Measurements from ENCODE around the gene PTCD1.

The PTCD1 gene

GRCh38 chr7:99438573-99439480 lies at the start of gene PTCD1, which contains the start of gene CPSF4:
Gene PTCD1, minus strand, starts transcription at chr7:99438798. Its CDS starts 3,556 bp downstream, at chr7:99435242.
Gene CPSF4, plus strand, starts transcription at chr7:99438943. Its CDS starts 140 bp downstream, at chr7:99439083.
- peak; percentile 74 to 88 for DNase-seq

- DNase-seq = no peak
Observed at GRCh38 chr7:99485094-99485493, 46.5 kb upstream of the PTCD1 start.

GRCh38 chr7:99478464-99479440 lies 40.2 kb upstream of the PTCD1 start:
- no peak for DNase-seq

- no peak for DNase-seq
Observed at GRCh38 chr7:99476107-99476506, 37.5 kb upstream of the PTCD1 start.

GRCh38 chr7:99473315-99473596 lies 34.7 kb upstream of the PTCD1 start:
- DNase-seq = peak in 1 of 2 donors; percentile 49

- peak; percentile 70 to 91 for DNase-seq
Observed at GRCh38 chr7:99472561-99473314, 34.1 kb upstream of the PTCD1 start, which contains the start of gene ZNF789. Gene ZNF789, plus strand, starts transcription at chr7:99472890. Its CDS starts 3,567 bp downstream, at chr7:99476457.

GRCh38 chr7:99469381-99470065 lies 30.9 kb upstream of the PTCD1 start:
- DNase-seq = no peak

- DNase-seq = no peak
Observed at GRCh38 chr7:99468336-99468918, 29.8 kb upstream of the PTCD1 start.

- DNase-seq = no peak
Observed at GRCh38 chr7:99465421-99465768, 26.8 kb upstream of the PTCD1 start.

- DNase-seq = no peak
Observed at GRCh38 chr7:99461221-99461620, 22.6 kb upstream of the PTCD1 start.

GRCh38 chr7:99460651-99461050 lies 22.1 kb upstream of the PTCD1 start:
- no peak for DNase-seq

- DNase-seq = no peak
Observed at GRCh38 chr7:99459087-99459486, 20.5 kb upstream of the PTCD1 start.

- no peak for DNase-seq
Observed at GRCh38 chr7:99457650-99458493, 19.3 kb upstream of the PTCD1 start.

- no peak for DNase-seq
Observed at GRCh38 chr7:99457050-99457649, 18.6 kb upstream of the PTCD1 start.

- no peak for DNase-seq
Observed at GRCh38 chr7:99456288-99456687, 17.7 kb upstream of the PTCD1 start.

- no peak for DNase-seq
Observed at GRCh38 chr7:99455874-99456273, 17.3 kb upstream of the PTCD1 start.

GRCh38 chr7:99453105-99453504 lies 14.5 kb upstream of the PTCD1 start:
- no peak for DNase-seq

- no peak for DNase-seq
Observed at GRCh38 chr7:99452541-99452940, 13.9 kb upstream of the PTCD1 start.

- no peak for DNase-seq
Observed at GRCh38 chr7:99451936-99452335, 13.3 kb upstream of the PTCD1 start.

- no peak for DNase-seq
Observed at GRCh38 chr7:99449326-99449725, 10.7 kb upstream of the PTCD1 start.
